Mesenteric fat pad (tissue), 1 donor: Measurements from ENCODE around the gene DNM3. TPM values are rescaled to one million over a fixed set of nuclear protein-coding genes. Genes with fewer than 3 reads are reported as not detected.

ENCODE experiments used
- DNase-seq: peaks from one replicate; pipeline ENCODE4 v3.0.0-alpha.2; 2020; ENCODE audit warnings: low spot score
- total RNA-seq: library from RNA; stranded (reverse); fragmentation: NEBNext Ultra II Directional; extraction: Animal tissue kit (Norgen Biotek cat#: 25700); gene quantifications from one replicate; pipeline ENCODE4 v1.2.1, GENCODE V29; 2021
- donor health status: DM: yes; HTN: yes; CAD: no.

The DNM3 gene
- total RNA-seq, 1 donor from 2014 or later = 5.1 TPM

DNA sequence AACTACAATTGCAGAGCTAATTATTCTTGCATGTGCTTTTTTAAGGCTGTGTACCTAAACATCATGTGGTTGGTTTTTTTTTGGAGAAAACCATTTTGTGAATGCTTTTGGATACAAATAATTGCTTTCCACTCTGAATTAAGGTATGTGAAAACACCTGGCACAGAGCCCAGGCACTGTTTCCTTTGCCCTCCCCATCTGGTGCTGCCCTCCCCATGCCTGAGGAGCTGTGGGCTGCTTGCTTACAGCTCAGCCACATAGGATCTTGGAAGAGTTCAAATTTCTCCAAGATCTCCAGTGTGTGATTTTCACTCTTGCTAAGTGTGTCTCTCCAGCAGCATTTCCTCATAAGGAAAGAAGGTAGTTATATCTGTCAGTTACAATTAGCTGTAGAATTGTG, 27.8 kb downstream of the DNM3 start:
- DNase-seq = no peak

DNA sequence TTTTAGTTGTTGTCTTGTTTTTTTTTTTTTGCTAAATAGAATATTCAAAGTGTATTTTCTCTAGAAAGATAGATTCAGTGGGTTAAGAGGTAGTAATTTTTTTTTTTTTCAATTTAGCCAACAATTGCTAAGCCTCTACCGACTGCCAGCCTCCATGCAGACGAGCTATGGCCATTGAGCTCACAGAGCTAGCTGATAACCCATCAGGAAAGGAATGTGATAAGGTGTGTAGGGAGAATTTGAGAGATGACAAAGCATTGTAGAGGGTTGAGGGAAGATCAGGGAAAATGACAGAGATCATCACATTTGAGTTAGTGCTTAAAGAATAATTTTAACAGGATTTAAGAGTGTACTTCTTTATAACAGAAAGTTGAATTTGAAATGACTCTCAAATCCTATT, 30.6 kb downstream of the DNM3 start:
- no peak for DNase-seq

DNA sequence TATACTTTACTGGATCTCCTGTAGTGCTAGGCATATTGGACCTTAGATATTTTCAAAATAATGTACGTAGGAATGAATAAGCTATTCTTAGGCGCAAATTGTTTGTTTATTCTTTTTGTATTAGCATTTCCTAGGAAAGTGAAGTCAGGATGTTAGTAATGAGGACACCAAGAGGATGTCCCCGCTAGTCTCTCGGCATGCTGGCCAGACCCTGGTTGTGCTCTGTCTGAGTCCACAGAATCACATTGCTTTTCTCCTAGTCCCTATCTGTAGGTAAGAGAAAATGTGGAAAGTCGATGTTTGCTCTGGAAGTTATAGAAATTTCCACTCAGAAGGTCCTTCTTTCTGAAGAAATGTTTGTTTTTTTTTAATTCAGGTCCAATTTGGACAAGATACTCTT, 31.1 kb downstream of the DNM3 start:
- DNase-seq = no peak

DNA sequence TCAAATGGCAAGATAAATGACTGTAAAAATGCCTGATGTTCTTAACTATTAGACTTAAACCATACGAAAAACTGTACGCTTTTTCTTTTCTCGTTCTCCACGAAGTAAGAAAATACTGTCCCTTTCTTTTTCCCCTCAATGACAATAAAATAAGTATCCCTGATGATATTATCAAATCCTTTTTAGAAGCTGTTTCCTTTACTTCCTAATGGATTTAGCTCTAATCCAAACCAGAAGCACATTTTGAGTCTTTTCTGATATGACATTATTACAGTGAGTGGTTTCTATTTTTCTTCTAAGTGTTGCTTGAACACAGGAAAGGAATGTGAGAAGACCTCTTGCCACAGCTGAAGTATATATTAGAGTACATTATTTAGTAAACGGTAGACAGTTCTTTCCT, 32.4 kb downstream of the DNM3 start:
- DNase-seq = no peak

DNA sequence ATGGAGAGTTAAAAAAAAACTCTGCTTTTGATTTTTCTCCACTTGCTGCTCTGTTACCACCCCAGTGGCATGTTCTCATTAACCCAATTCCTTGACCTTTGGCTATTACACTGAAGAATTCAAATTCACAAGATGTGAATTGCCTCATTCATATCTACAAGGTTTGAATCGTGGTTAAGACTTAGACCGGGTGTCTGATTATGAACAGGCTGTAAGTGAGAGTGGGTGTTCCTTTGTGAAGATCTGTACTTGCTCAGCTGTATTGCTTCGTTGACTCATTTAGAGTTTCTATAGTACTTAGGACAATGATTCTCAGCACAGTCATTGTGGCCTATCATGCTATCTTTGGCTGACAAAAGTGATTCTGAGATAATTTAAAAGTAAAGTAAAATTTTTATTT, 36.4 kb downstream of the DNM3 start:
- no peak for DNase-seq

DNA sequence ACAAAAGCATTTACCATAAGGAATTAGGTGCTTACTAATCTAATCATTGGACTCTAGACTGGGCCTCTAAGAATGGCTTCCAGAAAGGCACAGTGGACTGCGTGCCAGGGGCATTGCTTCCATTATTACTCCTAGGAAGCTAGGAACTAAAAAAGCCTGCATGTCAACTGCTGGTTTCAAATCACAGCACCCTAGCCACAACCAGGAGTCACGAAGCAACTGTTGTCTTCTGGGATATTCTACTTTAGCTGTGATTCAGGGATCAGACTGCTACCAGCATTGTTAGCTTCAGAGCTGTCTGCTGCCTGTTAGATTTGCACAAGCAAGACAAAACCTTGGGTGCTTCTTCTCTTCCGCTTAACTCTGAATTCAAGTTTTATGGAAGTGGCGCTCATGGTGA, 38.3 kb downstream of the DNM3 start:
- DNase-seq = no peak

DNA sequence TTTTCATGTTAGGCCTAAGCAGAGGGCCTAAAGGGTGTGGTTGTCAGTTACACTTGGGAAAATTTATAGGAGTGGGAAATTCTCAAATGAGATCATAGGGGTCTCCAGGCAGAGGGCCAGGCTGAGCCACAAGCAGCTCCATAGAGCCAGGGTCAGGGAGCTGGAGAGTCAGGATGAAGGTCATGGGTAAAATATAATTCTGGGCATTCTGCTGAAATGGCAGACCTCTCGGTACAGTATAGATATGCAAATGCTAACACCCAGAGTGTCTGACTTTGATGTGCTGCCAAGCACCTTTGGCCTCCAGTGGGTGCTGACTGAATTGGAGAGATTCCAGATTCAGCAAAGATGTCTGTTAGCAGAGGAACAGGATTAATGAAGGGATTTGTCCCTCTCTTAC, 40.1 kb downstream of the DNM3 start:
- no peak for DNase-seq

DNA sequence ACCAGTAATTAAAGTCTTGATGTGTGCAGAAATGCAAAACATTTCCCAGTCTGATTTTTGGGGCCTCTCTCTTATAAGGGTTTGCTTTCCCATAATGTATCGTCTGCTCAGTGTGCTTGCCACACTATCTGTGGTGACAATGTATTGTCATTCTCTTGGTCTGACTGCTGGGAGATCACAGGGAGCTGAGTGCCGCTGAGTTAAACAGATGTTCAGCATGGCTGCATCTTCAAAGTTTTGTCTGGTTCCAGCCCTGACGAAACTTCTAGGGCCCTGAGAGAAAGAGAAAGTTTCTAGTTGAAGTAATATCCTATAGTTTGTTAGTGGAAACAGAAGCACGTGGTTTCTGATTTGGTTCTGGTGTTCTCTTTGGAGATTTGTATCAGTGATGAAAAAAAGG, 42.6 kb downstream of the DNM3 start:
- DNase-seq = no peak

DNA sequence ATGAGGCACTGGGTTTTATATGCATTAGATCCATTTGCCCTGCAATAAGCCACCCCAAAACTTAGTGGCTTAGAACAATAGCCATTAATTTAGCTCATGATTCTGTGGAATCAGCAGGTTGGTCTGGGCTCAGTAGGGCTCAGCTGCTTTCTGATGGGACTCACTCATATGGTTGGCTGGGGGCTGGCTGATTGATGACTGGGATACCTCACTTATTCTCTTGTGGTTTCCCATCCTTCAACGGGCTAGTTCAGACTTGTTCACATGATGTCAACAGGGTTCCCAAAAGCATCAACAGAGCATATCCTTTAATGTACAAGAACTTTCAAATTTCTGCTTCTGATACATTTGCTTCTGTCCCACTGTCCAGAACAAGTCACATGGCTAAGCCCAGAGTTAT, 43.2 kb downstream of the DNM3 start:
- no peak for DNase-seq

DNA sequence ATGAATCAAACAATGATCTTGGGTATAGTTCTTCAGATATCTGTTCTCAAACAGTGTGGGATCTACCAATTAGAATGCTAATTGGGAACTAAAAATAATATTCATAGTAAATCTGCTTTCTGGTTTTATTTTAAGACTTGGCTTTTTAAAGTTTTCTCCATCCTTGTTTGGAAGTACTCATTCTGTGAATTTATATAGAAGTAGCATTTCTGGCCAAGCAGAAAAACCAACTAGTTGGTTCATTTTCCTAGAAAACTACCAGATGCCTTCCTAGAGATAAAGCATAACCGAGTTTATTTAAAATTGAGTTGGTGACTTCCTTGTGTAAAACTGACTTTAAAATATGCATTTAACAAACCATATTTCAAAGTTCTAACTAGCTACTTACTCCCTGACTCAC, 48.8 kb downstream of the DNM3 start:
- DNase-seq = no peak

DNA sequence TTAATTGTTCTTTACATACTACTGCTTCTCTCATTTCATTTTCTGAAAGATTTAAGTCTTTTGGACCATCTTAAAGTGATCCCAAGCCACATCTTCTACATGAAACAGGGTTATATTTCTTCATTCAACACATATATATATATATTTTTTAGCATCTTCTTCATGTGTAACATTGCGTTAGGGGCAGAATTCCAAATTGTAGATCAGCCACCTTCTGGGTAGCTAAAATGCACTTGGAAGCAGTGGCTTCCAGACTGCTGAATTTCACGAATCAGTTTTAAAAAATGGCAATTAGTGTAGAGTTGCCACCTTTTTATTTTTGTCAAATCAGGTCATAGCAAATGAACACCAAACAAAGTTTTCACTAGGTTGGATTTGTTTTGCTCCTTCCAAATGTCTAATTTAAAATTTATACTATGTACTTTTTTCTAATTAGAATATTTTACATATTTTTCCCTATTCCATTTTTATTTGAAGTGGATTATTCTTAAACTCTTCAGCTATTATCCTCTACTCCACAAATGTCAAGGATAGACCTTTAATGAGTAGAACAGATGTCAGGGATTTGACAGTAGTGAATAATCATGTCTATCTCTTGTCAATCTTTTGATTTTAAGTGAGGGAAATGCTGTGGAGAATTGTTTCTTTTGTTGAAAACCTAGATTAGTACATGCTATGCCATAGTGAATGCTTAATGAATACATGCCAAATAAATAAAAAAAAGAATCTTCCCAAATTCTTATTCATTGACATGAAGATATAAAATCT, 55.8 kb downstream of the DNM3 start:
- DNase-seq = no peak

DNA sequence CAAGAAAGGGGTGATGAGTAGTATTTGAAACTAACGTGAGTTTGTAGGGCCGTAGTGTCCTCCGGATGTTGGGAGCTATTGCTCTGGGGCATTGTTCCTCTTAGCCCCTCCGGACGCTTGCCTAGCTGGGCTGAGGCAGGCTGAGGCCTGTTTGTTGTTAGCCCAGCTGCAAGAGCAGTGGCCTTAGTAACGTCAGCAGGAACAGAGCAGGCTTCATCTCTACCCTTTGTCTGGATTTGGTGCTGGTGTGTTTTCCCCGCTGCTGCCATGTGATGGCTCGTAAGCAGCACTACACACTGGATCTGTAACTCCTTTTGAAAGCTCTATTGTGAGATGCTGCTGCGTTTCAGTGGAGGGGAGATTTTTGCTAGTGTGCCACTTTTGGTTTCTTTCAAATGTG, 57.6 kb downstream of the DNM3 start:
- no peak for DNase-seq

DNA sequence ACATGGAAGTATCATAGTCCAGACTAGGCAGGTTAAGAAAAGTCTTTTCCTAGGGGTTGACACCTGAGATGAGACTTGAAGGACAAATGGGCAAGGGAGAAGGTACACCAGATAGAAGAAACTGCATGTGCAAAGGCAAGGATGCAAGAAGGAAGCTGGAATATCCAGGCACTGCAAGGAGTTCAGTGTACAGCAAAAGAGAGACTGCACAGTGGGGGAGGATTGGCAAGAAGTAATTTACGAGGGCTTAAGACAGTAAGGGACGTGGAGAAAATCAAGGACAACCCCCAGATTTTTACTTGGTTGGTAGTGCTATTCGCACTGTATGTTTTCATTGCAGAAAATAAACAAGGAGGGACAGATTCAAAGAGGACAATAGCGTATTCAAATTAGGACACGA, 58.5 kb downstream of the DNM3 start:
- no peak for DNase-seq

DNA sequence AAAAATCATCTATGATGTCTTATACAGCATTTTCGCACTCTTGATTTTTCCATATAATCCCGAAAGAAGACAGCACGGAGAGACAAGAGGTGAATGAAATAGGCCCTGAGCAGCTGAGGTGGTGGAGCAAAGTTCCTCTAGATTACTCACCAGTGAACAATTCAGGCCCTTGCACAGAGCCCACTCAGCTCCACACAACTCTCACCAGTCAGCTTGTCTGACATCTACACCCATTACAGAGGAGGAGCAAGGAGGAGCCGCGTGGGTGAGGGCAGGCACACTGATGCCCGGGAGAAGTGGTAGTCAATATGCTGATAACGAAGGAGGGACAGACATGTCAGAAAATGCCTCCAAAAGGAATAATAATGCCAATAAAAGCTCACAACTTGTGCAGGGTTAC, 59.9 kb downstream of the DNM3 start:
- no peak for DNase-seq

DNA sequence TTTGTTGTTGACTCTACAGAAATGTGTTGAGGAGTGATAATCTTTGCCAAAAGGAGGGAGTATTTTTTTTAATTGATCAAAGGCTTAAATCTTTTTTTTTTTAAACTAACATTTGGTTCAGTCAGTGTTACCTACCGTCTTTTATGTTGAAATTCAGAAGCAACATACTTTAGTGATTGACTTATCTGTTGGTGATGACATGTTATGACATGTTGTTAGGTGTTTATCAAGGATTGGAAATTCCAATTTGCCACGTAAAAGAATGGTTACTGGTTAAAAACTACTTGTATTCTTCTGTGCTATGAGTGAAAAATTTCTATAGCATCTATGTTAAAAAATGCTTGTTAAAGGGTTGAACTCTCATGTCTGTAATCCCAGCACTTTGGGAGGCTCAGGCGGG, 61.2 kb downstream of the DNM3 start:
- DNase-seq = no peak

DNA sequence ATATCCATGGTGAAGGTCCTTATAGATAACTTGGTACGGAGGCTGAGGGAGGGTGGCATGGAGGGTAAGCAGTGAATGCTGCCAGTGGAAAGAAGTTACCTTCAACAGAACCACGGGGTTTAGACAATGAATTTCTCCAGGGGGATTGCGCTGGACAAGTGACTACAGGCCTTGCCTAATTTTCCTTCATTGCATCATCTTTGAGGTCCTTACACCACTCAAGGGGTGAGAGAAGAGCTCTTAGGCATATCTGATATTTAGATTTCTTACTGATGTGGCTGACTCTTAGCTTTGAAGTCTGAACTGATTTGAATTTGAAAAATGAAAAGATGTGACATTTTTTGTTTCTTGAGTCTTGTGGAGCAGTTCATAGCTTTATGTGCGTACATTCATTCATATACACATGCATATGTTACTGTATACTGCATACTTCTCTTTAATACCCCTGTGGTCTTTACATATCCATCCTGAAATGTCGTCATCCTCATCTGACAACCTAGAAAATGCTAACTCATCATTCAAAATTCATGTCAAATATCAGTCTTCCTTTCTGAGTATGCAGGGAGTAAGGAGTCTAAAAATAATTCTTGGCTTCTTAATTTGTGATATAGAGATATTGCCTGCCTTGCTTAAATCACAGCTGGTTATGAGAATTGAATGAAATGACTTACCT, 63.6 kb downstream of the DNM3 start:
- DNase-seq = no peak

DNA sequence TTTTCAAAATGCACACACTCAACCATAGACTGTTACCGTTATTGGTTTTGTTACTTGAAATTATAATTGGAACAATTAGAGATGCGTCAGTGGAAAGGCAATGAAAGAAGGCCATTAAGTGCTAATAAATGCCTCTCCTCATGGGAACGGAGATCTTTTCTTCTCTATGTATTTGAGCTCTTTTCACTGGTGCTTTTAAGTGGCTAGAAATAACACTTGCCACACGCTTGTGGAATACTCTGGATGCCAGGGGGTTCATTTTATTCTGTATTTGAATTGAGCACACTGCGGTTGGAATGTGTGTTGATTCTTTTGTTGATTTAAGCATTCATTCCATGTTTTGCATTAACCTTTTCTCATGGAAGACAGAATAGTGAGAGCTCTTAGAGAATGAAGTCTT, 68.4 kb downstream of the DNM3 start:
- no peak for DNase-seq

DNA sequence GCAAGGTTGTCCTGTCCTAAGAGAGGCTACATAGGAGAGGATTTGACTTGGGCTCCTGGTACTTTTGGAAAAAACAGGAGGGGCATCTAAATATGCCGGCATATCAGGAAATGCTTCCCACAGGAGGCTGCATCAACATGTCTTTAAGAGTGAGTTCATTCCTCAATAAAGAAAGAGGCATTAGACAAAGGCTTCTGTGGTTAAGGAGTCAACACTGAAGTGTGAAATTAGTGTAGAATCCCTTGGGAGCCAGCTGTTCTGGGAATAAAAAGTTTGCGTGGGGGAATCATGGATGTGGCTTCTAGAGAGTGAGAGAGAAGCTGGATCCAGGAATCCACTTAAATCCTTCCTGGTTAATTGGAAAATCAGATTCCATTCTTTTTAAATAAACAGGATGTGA, 69.5 kb downstream of the DNM3 start:
- DNase-seq = no peak

DNA sequence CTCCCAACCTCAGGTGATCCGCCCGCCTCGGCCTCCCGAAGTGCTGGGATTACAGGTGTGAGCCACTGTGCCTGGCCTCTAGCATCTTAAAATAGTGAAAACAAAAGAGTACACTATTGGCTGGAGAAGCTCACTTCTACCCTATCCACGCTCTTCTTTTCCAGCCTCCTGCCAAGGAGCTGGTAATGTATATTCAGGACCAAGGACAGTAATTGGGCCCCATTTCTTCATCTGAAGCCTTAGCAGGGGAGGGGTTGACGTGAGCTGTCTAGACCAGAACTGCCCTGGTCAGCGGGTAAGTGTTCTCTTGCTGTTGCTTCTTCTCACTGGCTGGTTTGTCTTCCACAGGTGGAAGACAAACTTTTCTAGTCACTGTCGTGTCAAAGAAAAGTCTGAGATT, 70.2 kb downstream of the DNM3 start:
- DNase-seq = no peak

DNA sequence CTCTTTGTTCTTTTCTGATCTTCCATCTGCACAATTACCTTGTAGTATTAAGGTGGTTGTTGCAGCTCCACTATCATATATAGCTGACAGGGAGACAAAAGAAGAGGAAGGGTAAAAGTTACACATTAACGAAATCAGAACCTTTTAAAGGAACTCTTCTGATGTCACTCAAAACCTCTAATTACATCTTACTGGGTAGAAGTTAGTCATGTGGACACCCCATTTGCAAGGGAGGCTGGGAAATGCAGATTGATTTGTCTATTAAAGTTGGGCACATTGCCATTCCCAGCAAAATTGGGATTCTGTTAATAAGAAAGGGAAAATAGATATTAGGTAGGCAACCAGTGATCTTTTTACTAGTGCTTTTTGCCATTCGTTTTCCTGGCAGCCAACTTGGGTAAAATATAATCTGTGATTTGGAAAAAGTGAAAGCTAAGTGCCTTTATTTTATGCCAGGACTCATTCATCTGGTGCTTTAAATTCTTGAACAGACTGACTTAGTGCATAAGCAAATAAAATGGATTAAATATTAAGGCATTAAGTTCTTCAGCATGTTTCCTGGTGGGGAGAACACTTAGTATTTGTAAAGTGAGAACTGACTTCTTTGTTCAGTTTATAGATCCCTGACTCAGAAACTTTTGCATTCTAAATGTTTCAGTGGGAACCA, 71.3 kb downstream of the DNM3 start:
- DNase-seq = no peak

DNA sequence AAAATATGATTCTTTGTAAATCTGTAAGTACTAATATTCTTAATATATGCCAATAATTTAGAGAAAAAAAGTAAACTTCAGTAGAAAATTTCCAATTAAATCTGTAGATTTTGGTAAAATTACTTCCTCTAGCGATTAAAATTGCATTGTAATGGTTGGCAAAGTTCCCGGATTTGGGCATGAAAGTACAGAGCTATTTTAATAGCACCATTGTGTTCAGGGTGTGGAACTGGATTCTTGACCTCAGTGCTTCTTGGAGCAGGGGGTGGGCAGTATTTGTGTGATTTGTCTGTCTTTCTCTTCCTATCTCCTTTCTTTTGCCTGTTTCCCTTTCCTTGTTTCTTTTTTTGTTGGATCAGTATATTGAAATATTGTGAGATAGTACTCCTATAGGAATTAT, 72.1 kb downstream of the DNM3 start:
- no peak for DNase-seq

DNA sequence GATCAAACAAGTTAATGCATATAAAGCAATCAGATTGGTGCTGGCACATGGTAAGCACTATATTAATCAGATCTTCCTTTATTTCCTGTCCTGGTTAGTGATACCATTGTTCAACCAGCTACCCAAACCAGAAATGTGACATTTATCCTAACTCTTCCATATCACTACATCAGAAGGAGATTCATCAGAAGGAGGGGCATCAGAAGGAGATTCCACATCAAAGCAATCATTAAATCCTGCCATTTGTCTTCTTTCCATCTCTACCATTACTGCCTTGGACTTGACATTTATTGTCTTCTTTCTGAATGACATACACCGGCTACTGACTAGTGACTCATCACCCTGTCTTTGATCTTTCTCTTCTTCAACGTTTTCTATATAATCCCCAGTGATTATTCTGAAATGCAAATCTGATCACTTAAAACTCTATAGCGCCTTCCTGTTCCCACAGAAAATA, 75.0 kb downstream of the DNM3 start:
- DNase-seq = no peak

DNA sequence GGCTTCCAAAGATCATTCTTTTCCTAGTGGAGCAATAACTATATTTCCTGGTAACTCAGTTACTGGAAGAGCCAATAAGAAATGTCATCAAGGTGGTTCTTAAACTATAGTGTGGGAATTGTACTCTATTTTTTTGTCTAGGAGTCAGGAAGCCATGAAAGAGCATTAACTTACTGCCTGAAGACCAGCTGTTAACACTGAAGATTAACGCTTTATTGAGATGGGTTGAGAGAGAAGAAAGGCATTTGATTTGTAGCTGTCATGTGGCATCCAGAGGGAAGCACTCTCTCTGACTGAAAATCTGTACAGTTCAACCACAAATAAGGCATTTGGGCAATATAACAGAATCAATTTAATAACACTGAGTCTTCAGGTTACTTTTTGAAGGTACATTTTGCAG, 76.0 kb downstream of the DNM3 start:
- DNase-seq = no peak
